Astrocyte of the spinal cord (primary cell): Measurements from ENCODE around the gene CAPN2.

Source experiments
- DNase-seq: peaks from one replicate; pipeline ENCODE4 v3.0.0; 2011; ENCODE audit warnings: low read depth, low spot score
- H3K4me3 ChIP-seq: 2 replicates; pipeline ENCODE4 v1.5.1; 2011; ENCODE audit warnings: low read depth, mild to moderate bottlenecking, low read length, moderate library complexity
- CTCF ChIP-seq: IDR thresholded peaks from 2 replicates; pipeline ENCODE4 v1.5.1; 2012; ENCODE audit warnings: low read depth, mild to moderate bottlenecking, low read length, inconsistent platforms
- in situ Hi-C: cut with HindIII; loops from 2 replicates; pipeline ENCODE4 v1.10.0; 2017; ENCODE audit warnings: low sequenced_read_pairs

The CAPN2 gene

GRCh38 chr1:223752721-223753515 is 40.6 kb downstream of the CAPN2 start:
- in situ Hi-C loops, result no loop called here
- TF ChIP-seq CTCF, result no peak
- H3K4me3 ChIP-seq, result no peak overlapping the region
- no peak for DNase-seq

GRCh38 chr1:223754681-223755431 is 42.5 kb downstream of the CAPN2 start:
- no peak overlapping the region for H3K4me3 ChIP-seq
- in situ Hi-C loops, result no loop called here
- TF ChIP-seq CTCF, result no peak
- DNase-seq, result no peak

- TF ChIP-seq CTCF, result no peak
Measured at GRCh38 chr1:223755432-223755792, 43.1 kb downstream of the CAPN2 start.

GRCh38 chr1:223755992-223756775 is 43.8 kb downstream of the CAPN2 start:
- DNase-seq, result no peak
- TF ChIP-seq CTCF, result peak; percentile 10
- H3K4me3 ChIP-seq, result no peak overlapping the region
- in situ Hi-C loops, result no loop called here

More at GRCh38 chr1:223755432-223755792, 43.1 kb downstream of the CAPN2 start:
- no peak for DNase-seq
- H3K4me3 ChIP-seq, result no peak overlapping the region
- in situ Hi-C loops, result no loop called here

- in situ Hi-C loops, result no loop called here
- no peak for DNase-seq
- H3K4me3 ChIP-seq, result no peak overlapping the region
- TF ChIP-seq CTCF, result no peak
Measured at GRCh38 chr1:223756806-223757700, 44.7 kb downstream of the CAPN2 start.
